HG03354 (cell line): Measurements from ENCODE around the gene TCOF1.

Source experiments
- ATAC-seq: cut with Tn5 transposase; IDR thresholded peaks from one replicate; pipeline ENCODE4 v1.9.1; 2021; ENCODE audit warnings: mild to moderate bottlenecking; ENCODE audit not compliant: unreplicated experiment, poor library complexity, severe bottlenecking

Gene TCOF1

DNA sequence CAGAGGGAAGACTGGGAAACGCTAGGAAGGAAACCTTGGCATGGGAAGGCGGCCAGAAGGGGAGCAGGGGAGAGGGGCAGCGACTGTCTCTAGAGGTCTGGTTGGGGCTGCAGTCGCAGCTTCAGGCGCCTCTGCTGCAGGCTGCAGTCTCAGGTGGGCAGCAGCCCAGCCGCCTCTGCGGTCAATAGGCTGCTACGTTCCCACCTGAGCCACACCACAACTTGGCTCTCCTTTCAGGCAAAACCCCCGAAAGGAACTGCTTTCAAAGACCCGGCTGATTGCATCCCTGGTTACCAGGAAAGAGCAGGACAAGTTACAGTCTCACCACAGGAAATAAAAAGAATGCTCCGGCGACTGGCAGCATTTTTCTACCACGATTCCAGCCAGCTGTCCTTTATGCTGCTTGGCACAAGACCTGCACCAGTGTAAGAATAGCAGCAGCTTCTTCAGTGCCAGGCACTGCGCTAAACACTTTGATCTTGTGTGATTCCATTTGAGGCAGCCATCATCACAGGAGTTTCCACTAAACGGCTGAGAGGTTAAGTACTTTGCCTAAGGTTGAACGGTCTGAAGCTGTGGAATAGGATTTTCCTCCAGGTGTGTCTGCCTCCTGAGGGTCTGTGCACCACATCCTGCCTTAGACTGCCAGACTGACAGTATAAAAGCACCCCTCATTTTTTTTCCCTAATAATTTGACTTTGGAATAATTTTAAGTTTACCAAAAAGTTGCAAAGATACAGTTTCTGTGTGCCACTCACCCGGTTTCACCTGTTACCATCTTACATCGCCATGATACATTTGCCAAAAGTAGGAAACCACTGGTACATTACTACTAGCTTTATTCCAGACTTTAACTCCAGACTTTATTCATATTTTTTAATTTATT, 84.6 kb downstream of the TCOF1 start:
- no peak for ATAC-seq

DNA sequence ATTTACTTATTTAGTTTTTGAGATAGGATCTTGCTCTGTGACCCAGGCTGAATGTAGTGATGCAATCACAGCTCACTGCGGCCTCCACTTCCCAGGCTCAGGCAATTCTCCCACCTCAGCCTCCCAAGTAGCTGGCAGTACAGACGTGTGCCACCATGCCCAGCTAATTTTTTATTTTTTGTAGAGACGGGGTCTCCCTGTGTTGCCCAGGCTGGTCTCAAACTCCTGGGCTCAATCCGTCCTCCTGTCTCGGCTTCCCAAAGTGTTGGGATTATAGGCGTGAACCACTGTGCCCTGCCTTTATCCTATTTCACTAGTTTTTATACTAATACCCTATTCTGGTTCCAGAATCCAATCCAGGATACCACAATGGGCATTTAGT, 85.2 kb downstream of the TCOF1 start:
- no peak for ATAC-seq

DNA sequence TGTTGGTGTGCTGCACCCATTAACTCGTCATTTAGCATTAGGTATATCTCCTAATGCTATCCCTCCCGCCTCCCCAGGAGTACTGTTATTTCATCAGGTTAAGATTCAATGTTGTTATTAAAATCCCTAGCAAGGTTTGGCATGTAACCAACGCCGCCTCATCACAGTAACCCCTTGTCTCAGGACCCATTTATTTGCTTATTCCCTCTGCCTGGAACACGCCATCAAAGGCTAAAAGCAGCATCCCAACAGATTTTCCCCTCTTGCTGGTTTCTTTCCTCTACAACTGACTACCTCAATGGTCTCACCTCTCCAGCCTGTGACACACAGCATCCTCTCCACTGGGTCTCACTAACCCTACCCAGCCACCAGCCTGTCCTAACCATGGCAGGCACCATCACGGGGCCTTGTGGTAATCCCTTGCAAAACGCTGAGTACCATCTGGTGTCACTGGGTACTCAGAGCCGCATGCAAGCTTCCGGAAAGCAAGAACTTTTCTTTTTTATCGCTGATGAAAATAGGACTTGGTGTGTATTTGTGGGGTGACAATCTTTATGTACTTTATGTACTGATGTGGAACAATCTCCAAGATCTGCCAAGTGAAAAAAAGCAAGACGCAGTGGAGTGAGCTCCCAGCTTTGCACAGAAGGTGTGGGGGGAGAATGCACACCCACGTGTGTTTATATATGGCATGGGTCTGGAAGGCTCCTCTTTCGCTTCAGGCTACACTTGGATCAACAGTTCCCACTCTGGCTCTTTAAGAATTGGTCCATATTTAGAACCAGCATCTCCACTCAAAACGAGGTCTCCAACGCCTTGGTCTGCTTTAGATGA, 86.0 kb downstream of the TCOF1 start:
- ATAC-seq, result no peak

DNA sequence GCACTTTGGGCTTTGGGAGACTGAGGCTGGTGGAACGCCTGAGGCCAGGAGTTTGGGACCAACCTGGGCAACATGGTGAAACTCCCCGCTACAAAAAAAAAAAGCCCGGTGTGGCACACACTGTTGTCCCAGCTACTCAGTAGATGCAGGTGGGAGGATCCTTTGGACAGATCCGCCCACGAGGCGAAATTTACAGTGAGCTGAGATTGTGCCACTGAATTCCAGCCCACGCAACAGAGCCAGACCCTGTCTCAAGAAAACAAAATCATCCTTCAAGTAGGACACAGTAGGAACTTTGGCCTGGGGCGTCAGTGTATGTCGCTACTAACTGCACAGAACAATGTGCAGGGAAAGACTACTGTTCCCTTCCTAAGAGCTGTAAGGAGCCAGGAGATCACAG, 87.3 kb downstream of the TCOF1 start:
- ATAC-seq, result no peak

DNA sequence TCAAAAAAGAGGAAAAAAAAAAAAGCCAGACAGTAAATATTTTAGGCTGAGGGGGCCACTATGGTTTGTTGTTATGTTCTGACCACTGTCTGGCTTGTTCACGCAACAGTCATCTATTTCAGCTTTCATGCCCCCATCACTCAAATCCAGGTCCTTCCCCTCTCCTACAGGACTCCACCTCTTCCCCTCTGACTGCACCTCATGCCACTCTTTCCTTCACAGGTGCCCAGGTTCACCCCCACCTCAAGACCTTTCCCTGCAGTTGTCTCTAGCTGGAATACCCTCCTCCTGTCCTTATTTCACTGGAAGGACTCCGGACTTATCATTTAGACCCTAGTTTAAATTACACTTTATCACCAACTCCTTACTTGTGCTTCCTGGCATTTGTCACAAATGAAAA, 88.6 kb downstream of the TCOF1 start:
- no peak for ATAC-seq

DNA sequence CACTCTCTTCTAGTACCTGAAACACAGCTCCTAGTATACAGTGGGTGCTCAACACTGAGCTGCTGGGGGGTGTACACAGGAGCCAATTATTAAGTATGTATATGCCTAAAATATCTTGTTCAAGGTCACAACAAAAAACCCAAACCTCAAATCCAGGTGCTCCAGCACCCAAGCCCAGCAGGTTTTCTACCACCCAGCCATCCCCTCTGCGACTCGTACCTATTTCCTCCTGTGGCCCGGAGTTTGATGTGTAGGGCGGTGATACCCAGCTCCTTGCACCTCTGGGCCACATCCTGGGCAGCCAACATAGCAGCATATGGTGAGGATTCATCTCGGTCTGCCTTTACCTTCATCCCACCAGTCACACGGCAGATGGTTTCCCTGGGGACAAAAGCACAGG, 89.1 kb downstream of the TCOF1 start:
- ATAC-seq, result no peak

DNA sequence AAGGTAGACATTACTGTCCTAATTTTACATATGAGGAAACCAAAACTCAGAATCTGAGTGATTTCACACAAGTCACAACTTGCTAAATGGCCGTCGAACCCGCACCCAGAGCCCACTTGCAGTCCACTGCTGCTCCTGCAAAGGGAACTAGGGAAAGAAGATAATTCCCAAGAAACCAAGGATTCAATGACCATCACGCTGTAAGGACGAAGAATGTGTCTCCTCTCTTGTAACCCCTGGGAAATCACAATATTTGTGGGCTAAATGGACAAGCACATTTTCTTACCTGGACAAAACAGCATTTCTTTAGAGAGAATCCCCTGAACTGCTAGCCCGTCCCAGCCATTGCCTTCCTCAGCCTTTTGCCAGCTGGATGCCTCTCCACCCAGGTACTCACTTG, 89.7 kb downstream of the TCOF1 start:
- ATAC-seq, result no peak

GRCh38 chr5:150448334-150448733, 90.8 kb downstream of the TCOF1 start:
- no peak for ATAC-seq

- ATAC-seq, result peak; percentile 46
These were observed 91.5 kb downstream of the TCOF1 start for GRCh38 chr5:150448952-150449516.
